ENCODE measurements around the gene LRRC10B. TPM values are rescaled to one million over a fixed set of nuclear protein-coding genes. Genes with fewer than 3 reads are reported as not detected.

The LRRC10B gene
- total RNA-seq, 2 experiments from 2014 or later: not detected

GRCh38 chr11:61514050-61514917 lies 5.7 kb downstream of the LRRC10B start:
- H3K4me3 Mint-ChIP-seq: no peak overlapping the region
- intact Hi-C loops (cut with DNase I, micrococcal nuclease): no loop called here

GRCh38 chr11:61515686-61516085 lies 7.1 kb downstream of the LRRC10B start:
- peaks cover 53% of the 10 kb centered on the region for H3K27me3 Mint-ChIP-seq
- ATAC-seq (ENCODE audit: poor library complexity): no peak
- H3K27ac Mint-ChIP-seq: no peak overlapping the region
- intact Hi-C loops (cut with DNase I, micrococcal nuclease): loop anchor here in 1 of 2 experiments (5.0 kb wide), 1 partner anchor 178 kb away; no protein-coding TSS in a partner anchor
- no peak for TF ChIP-seq CTCF (IDR thresholded peaks at IDR 0.05)
- Histone ChIP-seq H3K4me1 (ENCODE audit: insufficient read depth, low read length) (peaks cover 13% of the 10 kb centered on the region), H3K36me3 (ENCODE audit: insufficient read depth, low read length) (no peaks in the 10 kb centered on the region), H3K4me3 (ENCODE audit: low read length) (no peak overlapping the region), H3K27me3 (ENCODE audit: control insufficient read depth in 1 of 2, insufficient read depth in 2 of 2, low read length in 2 of 2) (peaks cover 21 to 28% of the 10 kb centered on the region in 2 experiments), H3K27ac (ENCODE audit: low read depth in 1 of 2, low read length in 2 of 2) (no peak overlapping the region), H3K9me3 (ENCODE audit: control insufficient read depth in 1 of 2, insufficient read depth in 1 of 2, low read length in 2 of 2) (peaks cover 0 to 6% of the 10 kb centered on the region in 2 experiments)
- POLR2A ChIA-PET: no interaction called here
- H3K4me1 Mint-ChIP-seq (ENCODE audit: low read depth): peaks cover 9% of the 10 kb centered on the region
- H3K4me3 Mint-ChIP-seq: no peak overlapping the region
- DNase-seq: no peak
- CTCF ChIA-PET: interaction anchor here (1.5 kb wide), 1 partner anchor 740 kb away, joined by 3 read pairs; no protein-coding TSS in a partner anchor
- H3K36me3 Mint-ChIP-seq (ENCODE audit: low read depth): no peaks in the 10 kb centered on the region
- H3K9me3 Mint-ChIP-seq: no peaks in the 10 kb centered on the region

More at GRCh38 chr11:61514050-61514917, 5.7 kb downstream of the LRRC10B start:
- H3K9me3 ChIP-seq (ENCODE audit: control insufficient read depth in 1 of 2, insufficient read depth in 1 of 2, low read length in 2 of 2): peaks cover 0 to 12% of the 10 kb centered on the region in 2 experiments
- H3K27ac ChIP-seq (ENCODE audit: low read depth in 1 of 2, low read length in 2 of 2): no peak overlapping the region
- H3K4me3 ChIP-seq (ENCODE audit: low read length): no peak overlapping the region
- peaks cover 20% of the 10 kb centered on the region for H3K4me1 ChIP-seq (ENCODE audit: insufficient read depth, low read length)
- TF ChIP-seq CTCF (IDR thresholded peaks at IDR 0.05): no peak
- H3K36me3 ChIP-seq (ENCODE audit: insufficient read depth, low read length): no peaks in the 10 kb centered on the region
- Mint-ChIP-seq H3K4me1 (ENCODE audit: low read depth) (peaks cover 9% of the 10 kb centered on the region), H3K36me3 (ENCODE audit: low read depth) (no peaks in the 10 kb centered on the region), H3K9me3 (no peaks in the 10 kb centered on the region), H3K27me3 (peaks cover 53% of the 10 kb centered on the region), H3K27ac (no peak overlapping the region)
- no peak for ATAC-seq (ENCODE audit: poor library complexity)
- no peak for DNase-seq
- peaks cover 32 to 42% of the 10 kb centered on the region in 2 experiments for H3K27me3 ChIP-seq (ENCODE audit: control insufficient read depth in 1 of 2, insufficient read depth in 2 of 2, low read length in 2 of 2)
- POLR2A ChIA-PET: no interaction called here
- CTCF ChIA-PET: no interaction called here

- peaks cover 18 to 23% of the 10 kb centered on the region in 2 experiments for H3K27me3 ChIP-seq (ENCODE audit: control insufficient read depth in 1 of 2, insufficient read depth in 2 of 2, low read length in 2 of 2)
- H3K9me3 ChIP-seq (ENCODE audit: control insufficient read depth in 1 of 2, insufficient read depth in 1 of 2, low read length in 2 of 2): peaks cover 0 to 6% of the 10 kb centered on the region in 2 experiments
- DNase-seq (peak in 1 of 14 experiments; percentile 8), ATAC-seq (ENCODE audit: poor library complexity) (no peak)
- no peak overlapping the region for H3K27ac Mint-ChIP-seq
- no peaks in the 10 kb centered on the region for H3K36me3 Mint-ChIP-seq (ENCODE audit: low read depth)
- H3K4me1 Mint-ChIP-seq (ENCODE audit: low read depth): peaks cover 9% of the 10 kb centered on the region
- peaks cover 48% of the 10 kb centered on the region for H3K27me3 Mint-ChIP-seq
- no peak overlapping the region for H3K4me3 Mint-ChIP-seq
- POLR2A ChIA-PET: no interaction called here
- H3K4me3 ChIP-seq (ENCODE audit: low read length): peak overlapping the region; percentile 2
- H3K36me3 ChIP-seq (ENCODE audit: insufficient read depth, low read length): no peaks in the 10 kb centered on the region
- H3K27ac ChIP-seq (ENCODE audit: low read depth in 1 of 2, low read length in 2 of 2): no peak overlapping the region
- intact Hi-C loops (cut with DNase I, micrococcal nuclease): loop anchor here in 1 of 2 experiments (5.0 kb wide), 1 partner anchor 179 kb away; no protein-coding TSS in a partner anchor
- TF ChIP-seq CTCF (IDR thresholded peaks at IDR 0.05): no peak
- CTCF ChIA-PET: interaction anchor here (1.1 to 1.5 kb wide), 6 partner anchors 14 to 741 kb away, joined by 3 to 5 read pairs (median 4); no protein-coding TSS in a partner anchor
- H3K9me3 Mint-ChIP-seq: no peaks in the 10 kb centered on the region
- H3K4me1 ChIP-seq (ENCODE audit: insufficient read depth, low read length): peaks cover 13% of the 10 kb centered on the region
Measured at GRCh38 chr11:61516191-61516590, 7.6 kb downstream of the LRRC10B start.

All from CD4-positive, alpha-beta T cell (primary cell).